ENCODE results near the gene TNFSF13. TPM values are rescaled to one million over a fixed set of nuclear protein-coding genes. Genes with fewer than 3 reads are reported as not detected.
A peak's percentile ranks its signal among the peaks of the same experiment; 100 is the strongest.

TNFSF13 gene
- total and polyA plus RNA-seq, 2 of the 4 experiments (the other 2 are of a cell fraction): 1.3 TPM; not detected in 1

- in situ Hi-C loops (cut with MboI; ENCODE audit: low sequenced_read_pairs) (loop anchor here (10.0 kb wide), 1 partner anchor 205 kb away; the partner anchor contains the start of genes KCTD11 and TMEM95), dilution Hi-C loops (cut with HindIII; ENCODE audit: low sequenced_read_pairs, unreplicated experiment) (no loop called here), intact Hi-C loops (cut with micrococcal nuclease) (loop anchor here (5.0 to 10.0 kb wide), 3 partner anchors 207 to 515 kb away; partner anchors contain the start of genes KCTD11, NEURL4 and SLC16A11)
- no peak overlapping the region for H2BK15ac ChIP-seq (ENCODE audit: low read depth, low read length)
- H3K36me3 ChIP-seq (ENCODE audit: control insufficient read depth, insufficient read depth, low read length): peaks cover 9% of the 10 kb centered on the region
- peaks cover 13 to 19% of the 10 kb centered on the region in 2 experiments for H3K79me1 ChIP-seq (ENCODE audit: low read depth in 1 of 2, low read length in 2 of 2)
- H3K9me1 ChIP-seq (ENCODE audit: insufficient read depth, low read length): no peaks in the 10 kb centered on the region
- POLR2A ChIA-PET (ENCODE audit: unreplicated experiment): no interaction called here
- H3K27ac ChIP-seq (ENCODE audit: insufficient read depth, low read length): no peak overlapping the region
- ATAC-seq (ENCODE audit: low read depth): no peak
- H3K27me3 ChIP-seq (ENCODE audit: control insufficient read depth, insufficient read depth, low read length): no peaks in the 10 kb centered on the region
- no peak for DNase-seq
- 40% methylated on average over 1 of the region's 18 CpGs; no CpG with 5 or more reads in 1 of the 2 experiments for WGBS, 2 experiments (ENCODE audit: extremely low coverage in 2 of 2, insufficient read length in 1 of 2)
- no peak overlapping the region for H4K91ac ChIP-seq (ENCODE audit: insufficient read depth, low read depth, low read length)
- H2AFZ ChIP-seq (replicated peaks; ENCODE audit: low read length, poor library complexity): peak overlapping the region; percentile 99
- H4K20me1 ChIP-seq (ENCODE audit: insufficient read depth, low read length): no peaks in the 10 kb centered on the region
- no TSS peak for BruUV-seq (replicated peaks)
- H4K5ac ChIP-seq (ENCODE audit: low read depth, low read length): no peak overlapping the region
- no peaks in the 10 kb centered on the region for H3K9me3 ChIP-seq (ENCODE audit: control insufficient read depth, insufficient read depth, low read length)
- no peak overlapping the region for H2BK20ac ChIP-seq (ENCODE audit: low read depth, low read length)
- peaks cover 9% of the 10 kb centered on the region for H3K4me1 ChIP-seq (ENCODE audit: control insufficient read depth, insufficient read depth, low read length)
- no peak overlapping the region for H3K9ac ChIP-seq (ENCODE audit: low read depth, low read length)
- H3K23ac ChIP-seq (ENCODE audit: low read depth, low read length): no peak overlapping the region
- H2BK5ac ChIP-seq (ENCODE audit: low read depth, low read length, poor library complexity, severe bottlenecking): no peak overlapping the region
- H3K14ac ChIP-seq (replicated peaks; ENCODE audit: low read depth, low read length): no peak overlapping the region
- H2AK5ac ChIP-seq (ENCODE audit: low read depth, low read length): peak overlapping the region; percentile 27; the same call in 1 of the 2 replicates
- peak overlapping the region; percentile 57 for H2AK9ac ChIP-seq (replicated peaks; ENCODE audit: low read depth, low read length, poor library complexity)
- no peak overlapping the region for H2BK120ac ChIP-seq (ENCODE audit: low read depth, low read length)
- no peak overlapping the region for H3K4ac ChIP-seq (ENCODE audit: low read depth, low read length)
- CTCF ChIA-PET: interaction anchor here (1.0 to 2.8 kb wide), 8 partner anchors 10 to 204 kb away, joined by 3 to 24 read pairs (median 6); partner anchors contain the start of genes MPDU1 and TMEM95
- H3K4me3 ChIP-seq (ENCODE audit: insufficient read depth, low read depth, low read length): no peak overlapping the region
- no peak overlapping the region for H3K18ac ChIP-seq (ENCODE audit: low read depth, low read length)
- no peak overlapping the region for H3K4me2 ChIP-seq (ENCODE audit: low read depth, low read length)
- H4K8ac ChIP-seq (ENCODE audit: low read depth in 2 of 2, low read length in 2 of 2): no peak overlapping the region
- H3K56ac ChIP-seq (ENCODE audit: extremely low read depth, insufficient read depth, low read length): no peak overlapping the region
- no peak for TF ChIP-seq CTCF (conservative IDR thresholded peaks at IDR 0.05; ENCODE audit: low read depth, low read length)
- TF ChIP-seq MAFK (IDR thresholded peaks at IDR 0.05; ENCODE audit: low read depth, low read length): no peak
- TF ChIP-seq RFX5 (IDR thresholded peaks at IDR 0.05; ENCODE audit: low read depth, low read length): no peak
- TF ChIP-seq CEBPB (IDR thresholded peaks at IDR 0.05; ENCODE audit: low read depth, low read length): no peak
- TF ChIP-seq CHD1 (IDR thresholded peaks at IDR 0.05; ENCODE audit: low read depth, low read length): no peak
- no peak for TF ChIP-seq MAZ (IDR thresholded peaks at IDR 0.05; ENCODE audit: borderline replicate concordance, low read depth, low read length)
- no peak for TF ChIP-seq BHLHE40 (IDR thresholded peaks at IDR 0.05; ENCODE audit: low read depth, low read length)
- TF ChIP-seq RAD21 (IDR thresholded peaks at IDR 0.05; ENCODE audit: low read length): no peak
- no peak for TF ChIP-seq MXI1 (IDR thresholded peaks at IDR 0.05; ENCODE audit: borderline replicate concordance, low read depth, low read length)
- no peak for TF ChIP-seq ELK1 (IDR thresholded peaks at IDR 0.05; ENCODE audit: borderline replicate concordance, low read depth, low read length)
- TF ChIP-seq POLR2A (IDR thresholded peaks at IDR 0.05; ENCODE audit: low read depth, low read length): no peak
- TF ChIP-seq SMC3 (IDR thresholded peaks at IDR 0.05; ENCODE audit: low read depth, low read length): no peak
- no peak for TF ChIP-seq USF2 (IDR thresholded peaks at IDR 0.05; ENCODE audit: low read depth, low read length)
- TF ChIP-seq RCOR1 (IDR thresholded peaks at IDR 0.05; ENCODE audit: insufficient replicate concordance, low read length): no peak
These were observed 996 bp downstream of the TNFSF13 start for GRCh38 chr17:7559320-7560171.

All from IMR-90 (cell line).